Mammary epithelial cell (primary cell): ENCODE results near the gene SDK1.

Experiments used
- CTCF ChIP-seq, 2 donors: IDR thresholded peaks in 1 of 2; conservative IDR thresholded peaks in 1 of 2; 2 replicates each; pipeline ENCODE4 v1.5.1; 2011 to 2012; ENCODE audit warnings: inconsistent platforms in 2 of 2, low read length in 2 of 2, mild to moderate bottlenecking in 2 of 2, control low read depth in 1 of 2, low read depth in 1 of 2; ENCODE audit not compliant: insufficient read depth in 1 of 2; ENCODE audit errors: extremely low read depth in 1 of 2
- EZH2 ChIP-seq: IDR thresholded peaks from 2 replicates; pipeline ENCODE4 v1.6.1; 2012; ENCODE audit warnings: low read length, inconsistent platforms, borderline replicate concordance

- TF ChIP-seq CTCF (conservative IDR thresholded peaks at IDR 0.05 in 1 of 2, IDR thresholded peaks at IDR 0.05 in 1 of 2; ENCODE audit: extremely low read depth in 1 of 2, insufficient read depth in 1 of 2, low read depth in 1 of 2, low read length in 2 of 2) (no peak), EZH2 (no peak)
Observed at GRCh38 chr7:4248295-4248694, 947.2 kb downstream of the SDK1 start.
